Spleen (tissue), 7 donors: ENCODE data around the gene SNX22.

Experiments
- POLR2A ChIP-seq, 3 donors: fragments of 450-650 bp; IDR thresholded peaks; one replicate each; pipeline ENCODE4 v1.5.1; 2017; ENCODE audit warnings: antibody characterized with exemption in 3 of 3, mild to moderate bottlenecking in 1 of 3
- TF ChIP-seq, protein P1 (sequence below), 11 experiments: fragments of 200-600 bp in 7 of 11; fragments of 450-650 bp in 4 of 11; sonication (generic) in 4 of 11; IDR thresholded peaks in 8 of 11; conservative IDR thresholded peaks in 3 of 11; 1 replicate in 7 of 11; 2 replicates in 4 of 11; pipeline versions ENCODE4 v1.4.0 to v1.8.0; 2016 to 2021; ENCODE audit warnings: antibody characterized with exemption in 11 of 11, inconsistent platforms in 4 of 11, mild to moderate bottlenecking in 1 of 11
- donor health status: DM: no; HTN: no; CAD: no; lungs with moderate emphysema.
- donor health status: DM: no; HTN: no; CAD: no.
- donor health status: DM: no; HTN: no; CAD: no.

DNA sequence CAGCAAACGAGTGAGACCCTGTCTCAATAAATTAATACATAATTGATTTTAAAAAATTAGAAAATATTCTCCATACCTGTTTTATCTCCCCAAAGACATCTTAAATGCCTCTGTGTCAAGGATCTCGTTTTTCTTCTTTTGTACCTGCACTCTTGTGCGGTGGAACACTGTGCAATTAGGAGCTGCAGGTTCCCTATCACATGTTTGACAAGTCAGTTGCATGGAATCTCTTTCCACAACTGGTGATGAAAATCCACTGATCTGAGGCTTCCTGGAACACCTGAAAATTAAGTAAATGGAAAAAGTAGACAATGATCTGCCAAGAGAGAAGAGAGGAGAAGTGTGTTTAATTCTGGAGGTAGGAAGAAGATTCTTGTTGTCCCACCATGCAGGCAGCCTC lies 3.0 kb upstream of the SNX22 start:
- TF ChIP-seq, protein P1, sequence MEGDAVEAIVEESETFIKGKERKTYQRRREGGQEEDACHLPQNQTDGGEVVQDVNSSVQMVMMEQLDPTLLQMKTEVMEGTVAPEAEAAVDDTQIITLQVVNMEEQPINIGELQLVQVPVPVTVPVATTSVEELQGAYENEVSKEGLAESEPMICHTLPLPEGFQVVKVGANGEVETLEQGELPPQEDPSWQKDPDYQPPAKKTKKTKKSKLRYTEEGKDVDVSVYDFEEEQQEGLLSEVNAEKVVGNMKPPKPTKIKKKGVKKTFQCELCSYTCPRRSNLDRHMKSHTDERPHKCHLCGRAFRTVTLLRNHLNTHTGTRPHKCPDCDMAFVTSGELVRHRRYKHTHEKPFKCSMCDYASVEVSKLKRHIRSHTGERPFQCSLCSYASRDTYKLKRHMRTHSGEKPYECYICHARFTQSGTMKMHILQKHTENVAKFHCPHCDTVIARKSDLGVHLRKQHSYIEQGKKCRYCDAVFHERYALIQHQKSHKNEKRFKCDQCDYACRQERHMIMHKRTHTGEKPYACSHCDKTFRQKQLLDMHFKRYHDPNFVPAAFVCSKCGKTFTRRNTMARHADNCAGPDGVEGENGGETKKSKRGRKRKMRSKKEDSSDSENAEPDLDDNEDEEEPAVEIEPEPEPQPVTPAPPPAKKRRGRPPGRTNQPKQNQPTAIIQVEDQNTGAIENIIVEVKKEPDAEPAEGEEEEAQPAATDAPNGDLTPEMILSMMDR (IDR thresholded peaks at IDR 0.05 in 8 of 11, conservative IDR thresholded peaks at IDR 0.05 in 3 of 11): no peak
- no peak for TF ChIP-seq POLR2A (IDR thresholded peaks at IDR 0.05)
